Stimulated activated CD4-positive, alpha-beta T cell treated with anti-CD3 and anti-CD28 coated beads, Interleukin-4, amount 100 ng/mL, for 24 hours (primary cell): ENCODE measurements around the gene NSFL1C.
A peak's percentile ranks its signal among the peaks of the same experiment; 100 is the strongest.

Experiments
- DNase-seq: peaks from one replicate; pipeline ENCODE4 v3.0.0-alpha.2; 2020

Gene NSFL1C

DNA sequence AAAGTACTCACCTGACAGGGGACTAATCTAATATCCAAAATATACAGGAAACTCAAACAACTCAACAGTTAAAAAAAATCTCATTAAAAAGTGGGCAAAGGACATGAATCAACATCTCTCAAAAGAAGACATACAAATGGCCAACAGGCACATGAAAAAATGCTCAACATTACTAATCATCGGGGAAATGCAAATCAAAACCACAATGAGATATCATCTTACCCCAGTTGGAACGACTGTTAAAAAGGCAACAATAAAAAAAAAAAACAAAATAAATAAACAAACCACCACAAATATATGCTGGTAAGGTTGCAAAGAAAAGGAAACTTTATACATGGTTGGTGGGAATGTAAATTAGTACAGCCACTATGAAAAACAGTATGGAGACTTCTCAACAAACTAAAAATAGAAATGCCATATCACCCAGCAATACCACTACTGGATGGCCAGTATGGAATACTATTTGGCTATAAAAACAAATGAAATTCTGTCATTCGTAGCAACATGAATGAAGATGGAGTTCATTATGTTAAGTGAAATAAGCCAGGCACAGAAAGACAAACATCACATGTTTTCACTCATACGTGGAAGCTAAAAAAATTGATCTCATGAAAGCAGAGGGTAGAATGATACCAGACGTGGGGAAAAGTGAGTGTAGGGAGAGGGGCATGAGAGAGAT lies 17.9 kb upstream of the NSFL1C start:
- no peak for DNase-seq

DNA sequence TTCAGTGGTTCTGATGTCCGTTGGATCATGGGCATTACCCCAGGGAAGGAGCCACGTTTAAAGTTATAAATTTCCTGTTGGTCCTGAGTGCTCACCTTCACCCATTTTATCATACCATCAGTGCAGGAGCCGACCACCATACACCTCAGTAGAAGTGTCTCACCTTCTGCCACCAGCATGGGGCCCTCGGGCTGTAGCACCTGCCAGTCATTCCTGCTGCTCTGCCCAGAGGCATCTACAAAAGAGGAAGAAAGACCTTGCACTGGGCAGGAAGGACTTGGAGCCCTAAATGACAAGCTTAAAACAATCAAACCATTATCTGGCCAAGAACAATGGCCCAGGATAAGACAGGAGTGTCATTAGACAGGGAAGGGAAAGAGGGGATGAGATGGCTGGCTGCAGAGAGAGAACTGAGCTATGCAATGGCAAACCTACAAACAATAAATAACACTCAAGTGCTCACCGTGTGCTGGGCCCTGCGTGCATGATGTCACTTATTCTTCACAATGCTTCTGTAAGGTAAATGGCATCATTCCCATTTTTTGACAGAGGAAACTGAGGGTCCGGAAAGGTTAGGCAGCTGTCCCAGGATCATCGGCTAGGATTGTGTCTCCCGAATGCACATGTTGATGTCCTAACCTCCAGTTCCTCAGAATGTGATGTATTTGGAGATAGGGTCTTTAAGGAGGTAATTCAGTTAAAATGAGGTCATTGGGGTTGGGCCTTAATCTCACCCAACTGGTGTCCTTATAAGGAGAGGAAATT lies 13.4 kb upstream of the NSFL1C start:
- DNase-seq: no peak

DNA sequence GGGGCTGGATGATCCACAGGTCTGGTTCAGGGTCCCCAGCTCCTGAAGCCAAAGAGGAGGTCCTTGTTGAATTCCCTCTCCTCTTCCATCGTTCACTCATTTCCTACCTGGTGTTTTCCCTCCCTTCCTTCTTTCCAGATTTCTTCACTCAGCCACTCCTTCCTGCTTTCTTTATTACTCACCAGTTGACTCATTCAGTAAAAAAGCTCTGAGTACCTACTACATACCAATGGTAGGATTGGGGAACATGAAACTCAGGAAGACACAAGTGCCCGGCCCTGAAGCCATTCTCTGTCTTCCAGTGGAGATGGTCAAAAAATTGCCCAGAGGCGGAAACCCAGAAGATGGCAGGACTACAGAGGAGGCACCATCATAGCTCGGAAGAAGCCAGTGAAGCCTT lies 11.9 kb upstream of the NSFL1C start:
- DNase-seq: no peak

DNA sequence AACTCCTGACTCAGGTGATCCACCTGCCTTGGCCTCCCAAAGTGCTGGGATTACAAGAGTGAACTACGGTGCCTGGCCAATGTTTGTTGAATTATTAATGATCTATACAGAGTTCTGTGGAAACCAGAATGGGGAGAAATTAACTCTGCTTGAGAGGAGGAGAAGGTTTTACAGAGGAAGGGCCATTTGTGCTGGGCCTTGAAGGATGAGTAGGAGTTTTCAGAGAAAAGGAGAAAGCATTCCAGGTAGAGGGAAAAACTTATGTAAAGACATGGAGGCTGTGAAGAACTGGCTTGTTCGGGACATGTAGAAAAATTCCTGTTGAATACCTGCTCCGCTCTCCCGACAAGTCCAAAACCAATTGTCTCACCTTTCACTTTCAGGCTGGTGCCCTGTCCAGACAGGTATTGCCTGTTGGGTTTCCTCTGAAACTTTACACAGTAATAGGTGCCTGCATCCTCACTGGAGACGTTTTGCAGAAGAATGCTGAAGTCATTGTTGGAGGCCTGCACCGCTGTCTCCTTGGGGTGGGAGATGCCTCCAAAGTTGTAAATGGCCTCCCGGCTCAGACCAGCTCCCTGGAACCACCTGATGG lies 11.3 kb upstream of the NSFL1C start:
- no peak for DNase-seq

DNA sequence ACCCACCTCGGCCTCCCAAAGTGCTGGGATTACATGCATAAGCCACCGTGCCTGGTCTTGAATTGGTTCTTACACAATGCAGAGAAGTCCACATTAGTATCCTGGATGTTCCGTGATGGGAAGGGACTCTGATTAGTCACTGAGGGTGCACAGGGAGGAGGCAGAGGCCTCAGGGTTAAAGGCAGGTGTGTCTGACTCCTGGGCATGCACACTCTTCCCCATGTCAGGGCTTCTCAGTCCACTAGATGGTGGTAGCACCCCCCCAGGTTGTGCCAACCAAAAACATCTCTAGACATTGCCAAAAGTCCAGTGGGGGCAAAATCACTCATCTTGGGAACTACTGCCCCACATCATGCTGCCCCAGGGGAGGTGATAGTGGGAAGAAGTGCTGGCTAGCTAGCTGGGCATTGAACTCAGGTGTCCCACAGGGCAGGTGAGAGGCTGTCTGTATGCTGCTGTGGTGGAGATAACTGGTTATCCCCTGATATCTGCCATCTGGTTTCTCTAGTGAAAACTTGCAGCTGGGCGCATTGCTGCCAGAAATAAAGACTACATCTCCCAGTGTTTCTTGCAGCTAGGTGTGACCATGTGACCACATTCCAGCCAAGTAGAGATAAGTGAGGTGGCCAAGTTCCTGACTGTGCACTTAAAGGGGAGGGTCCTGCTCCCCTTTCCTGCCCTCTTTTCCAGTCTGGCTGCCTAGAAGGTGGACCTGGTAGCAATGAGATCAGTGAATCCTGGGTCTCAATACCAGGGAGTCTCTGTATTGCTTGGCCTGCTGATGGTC lies 8.4 kb upstream of the NSFL1C start:
- DNase-seq: no peak

DNA sequence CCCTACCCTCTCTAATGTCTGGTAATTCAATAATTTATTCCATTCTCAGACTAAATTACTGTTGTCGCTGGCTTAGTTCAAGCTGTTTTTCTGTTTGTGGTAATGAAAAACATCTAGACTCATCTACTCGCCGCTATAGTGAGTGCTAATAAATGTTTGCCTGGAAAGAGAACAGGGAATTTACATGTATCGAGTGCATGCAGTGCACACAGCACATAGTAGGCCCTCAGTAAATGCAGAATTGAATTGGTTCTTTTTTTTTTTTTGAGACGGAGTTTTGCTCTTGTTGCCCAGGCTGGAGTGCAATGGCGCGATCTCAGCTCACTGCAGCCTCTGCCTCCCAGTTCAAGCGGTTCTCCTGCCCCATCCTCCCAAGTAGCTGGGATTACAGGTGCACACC lies 7.7 kb upstream of the NSFL1C start:
- DNase-seq: no peak

DNA sequence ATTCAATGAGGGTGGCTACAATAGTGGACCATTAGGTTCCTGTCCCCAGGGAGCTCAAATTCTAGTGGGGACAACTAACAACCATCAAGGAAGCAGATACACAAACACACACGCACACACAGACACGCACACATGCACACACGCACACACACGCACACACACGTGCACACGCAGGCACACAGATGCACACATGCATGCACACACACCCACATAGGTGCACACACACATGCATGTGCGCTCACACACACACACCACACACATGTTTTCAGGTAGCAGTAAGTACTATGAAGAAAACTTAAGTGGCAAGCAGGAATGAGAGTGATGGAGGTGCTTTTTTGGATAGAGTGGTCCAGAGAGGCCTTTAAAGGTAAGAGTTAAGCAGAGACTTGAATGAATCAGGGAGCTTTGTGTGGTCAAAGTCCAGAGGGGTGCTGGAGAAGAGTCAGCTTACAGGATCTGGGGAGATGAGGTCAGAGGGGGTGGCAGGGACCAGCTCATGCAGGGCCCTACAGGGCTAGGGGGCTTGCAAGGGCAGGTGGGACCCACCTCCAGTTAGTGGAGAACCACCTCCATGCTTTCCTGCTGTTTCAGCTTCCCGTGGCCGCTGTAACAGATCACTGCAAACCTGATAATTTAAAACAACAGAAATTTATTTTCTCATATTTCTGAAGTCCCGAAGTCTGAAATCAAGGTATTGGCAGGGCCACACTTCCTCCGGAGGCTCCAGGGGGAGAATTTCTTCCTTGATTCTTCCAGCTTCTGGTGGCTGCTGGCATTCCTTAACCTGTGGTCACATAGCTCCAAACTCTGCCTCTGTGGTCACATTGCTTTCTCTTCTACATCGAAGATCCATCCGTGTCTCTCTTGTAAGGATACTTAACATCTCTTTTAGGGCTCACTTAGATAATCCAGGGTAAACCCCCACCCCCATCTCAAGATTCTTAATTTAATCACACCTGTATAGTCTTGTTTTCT lies 6.9 kb upstream of the NSFL1C start:
- no peak for DNase-seq

DNA sequence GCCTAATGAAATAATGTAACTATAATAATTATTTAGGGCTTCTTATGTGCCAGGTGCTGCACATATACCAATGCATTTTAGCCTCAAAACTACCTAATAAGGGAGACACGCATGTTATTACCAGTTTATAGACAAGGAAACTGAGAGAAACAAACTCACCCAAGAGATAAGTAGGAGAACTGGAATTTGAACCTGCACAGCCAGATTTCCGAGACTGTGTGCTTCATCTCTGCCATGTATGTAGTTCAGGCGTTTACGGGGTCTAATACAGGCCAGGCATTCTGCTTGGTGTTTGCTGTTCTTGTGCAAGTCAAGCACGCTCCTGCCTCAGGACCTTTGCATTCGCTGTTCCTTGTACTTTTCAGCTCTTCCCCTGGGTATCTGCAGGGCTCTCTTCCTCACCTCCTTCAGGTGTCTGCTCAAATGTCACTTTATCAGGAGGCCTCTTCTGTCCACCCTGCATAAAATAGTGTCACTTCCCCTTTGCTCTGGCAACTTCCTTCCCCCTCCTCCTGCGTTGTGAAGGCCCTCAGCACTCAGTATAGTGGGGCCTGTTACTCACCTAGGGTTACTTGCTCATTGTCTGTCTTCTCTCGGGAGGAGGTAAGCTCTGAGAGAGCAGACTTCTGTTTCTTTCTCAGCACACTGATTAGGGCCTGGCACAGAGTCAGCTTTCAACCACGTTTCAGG lies 6.1 kb upstream of the NSFL1C start:
- DNase-seq: no peak

DNA sequence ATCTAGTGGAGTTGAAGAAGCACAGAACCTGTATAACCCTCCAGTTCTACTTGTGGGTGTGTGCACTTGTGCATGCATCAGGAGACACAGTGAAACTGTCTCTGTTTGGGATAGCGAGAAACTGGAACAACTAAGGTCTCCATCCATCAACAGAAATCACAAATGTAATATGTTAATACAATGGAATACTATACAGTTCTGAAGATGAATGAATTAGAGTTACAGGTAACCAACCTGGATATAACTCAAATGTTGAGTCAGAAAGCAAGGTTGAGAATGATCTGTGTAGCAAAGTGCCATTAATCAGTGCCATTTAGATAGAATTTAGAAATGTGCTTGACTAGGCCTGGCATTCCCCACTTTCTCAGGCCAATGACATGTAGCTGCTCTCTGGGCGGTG lies 4.6 kb upstream of the NSFL1C start:
- DNase-seq: no peak

DNA sequence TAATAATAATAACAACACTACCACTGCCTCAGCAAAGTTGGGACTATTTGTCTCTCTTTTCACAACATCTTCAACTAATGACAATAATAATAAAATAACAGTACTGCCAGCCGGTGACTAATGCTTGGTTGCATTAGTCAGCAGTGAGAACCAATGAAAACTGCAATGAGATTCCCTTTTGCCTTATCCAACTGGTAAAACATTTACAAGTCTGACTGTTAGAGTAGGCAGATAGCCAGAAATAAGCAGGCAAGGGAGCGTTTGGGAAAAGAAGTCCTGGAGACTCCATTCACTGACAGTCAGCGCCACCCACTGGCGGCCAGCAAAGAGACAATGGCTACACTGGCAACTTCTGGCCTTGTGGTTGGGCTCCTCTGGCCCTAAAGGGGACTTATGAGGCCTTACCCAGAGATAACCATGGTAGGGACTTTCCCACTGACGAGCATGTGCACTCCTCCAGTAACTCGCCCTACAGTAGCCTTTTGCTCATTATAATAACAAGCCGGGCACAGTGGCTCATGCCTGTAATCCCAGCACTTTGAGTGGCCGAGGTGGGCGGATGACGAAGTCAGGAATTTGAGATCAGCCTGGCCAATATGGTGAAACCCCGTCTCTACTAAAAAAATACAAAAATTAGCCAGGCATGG lies 3.4 kb upstream of the NSFL1C start:
- peak; percentile 13 for DNase-seq

DNA sequence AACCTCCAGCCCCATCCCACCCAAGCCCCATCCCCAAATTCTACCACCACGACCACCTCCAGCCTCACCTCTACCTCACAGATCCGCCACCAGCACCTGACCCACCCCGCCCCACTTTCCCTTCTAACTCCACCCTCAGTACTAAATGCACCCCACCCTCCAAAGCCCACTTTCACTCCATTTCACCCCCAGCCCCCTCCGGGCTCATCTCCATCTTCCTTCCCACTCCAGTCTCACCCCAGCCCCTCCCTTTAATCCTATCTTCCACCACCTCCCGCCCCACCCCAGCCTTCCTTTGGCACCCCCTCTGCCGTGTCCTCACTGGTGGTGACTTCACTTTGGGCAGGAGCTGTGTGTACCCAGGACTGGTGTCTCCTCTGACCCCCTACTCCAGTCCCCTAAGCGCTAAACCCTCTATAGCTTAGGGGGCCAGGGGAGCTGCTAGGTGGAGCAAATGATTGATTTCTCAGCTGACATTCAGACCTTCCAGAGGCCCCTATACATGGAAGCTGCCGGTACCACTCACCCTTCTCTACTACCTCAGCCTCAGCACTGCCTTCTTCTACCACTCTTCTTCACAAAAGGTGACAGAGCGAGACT lies 2.8 kb upstream of the NSFL1C start:
- no peak for DNase-seq

DNA sequence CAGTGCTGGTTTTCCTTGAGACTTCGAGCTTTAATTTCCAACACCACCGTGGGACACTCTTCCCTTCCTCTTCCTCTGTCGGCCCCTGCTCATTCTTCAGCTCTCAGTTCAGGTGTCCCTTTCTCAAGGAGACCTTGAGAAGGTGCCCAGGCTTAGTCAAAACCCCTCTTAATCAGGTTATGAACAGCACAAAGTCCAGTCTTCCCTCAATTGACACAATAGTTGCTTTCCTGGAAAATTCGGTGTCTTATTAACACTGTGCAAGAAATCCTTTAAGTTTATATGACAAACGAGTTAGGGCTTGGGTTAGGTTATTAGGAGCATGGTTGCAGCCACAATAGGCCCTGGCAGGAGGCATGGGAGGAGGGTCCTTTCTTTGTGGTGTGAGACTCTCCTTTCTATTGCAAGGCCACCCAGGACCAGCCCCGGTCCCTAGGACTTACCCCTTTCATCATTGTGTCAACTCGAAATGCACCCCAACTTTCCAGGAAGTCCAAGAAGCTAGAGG lies 1.5 kb upstream of the NSFL1C start:
- no peak for DNase-seq

DNA sequence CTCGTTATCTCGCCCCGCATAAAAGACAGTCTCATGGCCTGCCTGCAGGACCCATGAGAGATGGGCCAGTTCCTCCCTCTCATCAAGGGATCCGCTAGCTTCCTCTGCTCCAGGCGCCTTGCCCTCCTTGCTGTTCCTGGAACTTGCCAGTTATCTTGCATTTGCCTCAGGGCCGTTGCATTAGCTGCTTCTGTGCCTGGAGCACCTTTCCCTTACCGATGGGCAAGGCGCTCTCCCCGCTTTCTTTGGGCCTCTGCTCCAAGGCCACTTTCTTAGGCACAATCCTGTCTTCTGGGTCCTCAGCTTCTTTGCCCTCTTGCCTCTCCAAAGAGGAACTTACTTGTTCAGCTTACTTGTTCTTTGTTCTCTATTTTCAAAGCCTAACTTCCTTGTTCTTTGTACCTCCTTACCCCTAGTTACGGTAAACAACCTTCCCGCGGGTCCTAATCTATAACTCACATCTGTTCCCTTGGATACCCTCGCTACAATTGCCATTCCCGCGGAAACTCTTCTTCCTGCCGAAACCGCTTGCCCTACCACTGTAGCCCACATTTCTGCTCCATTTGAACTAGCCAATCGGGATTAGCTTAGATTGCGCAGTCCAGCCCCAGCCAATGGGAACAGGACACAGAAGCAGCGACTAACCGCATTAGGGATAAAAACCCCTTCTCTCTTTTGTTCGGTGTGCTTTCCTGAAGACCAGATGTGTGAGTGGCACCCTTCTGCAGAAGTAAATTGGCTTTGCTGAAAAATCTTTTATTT lies 887 bp upstream of the NSFL1C start:
- no peak for DNase-seq

DNA sequence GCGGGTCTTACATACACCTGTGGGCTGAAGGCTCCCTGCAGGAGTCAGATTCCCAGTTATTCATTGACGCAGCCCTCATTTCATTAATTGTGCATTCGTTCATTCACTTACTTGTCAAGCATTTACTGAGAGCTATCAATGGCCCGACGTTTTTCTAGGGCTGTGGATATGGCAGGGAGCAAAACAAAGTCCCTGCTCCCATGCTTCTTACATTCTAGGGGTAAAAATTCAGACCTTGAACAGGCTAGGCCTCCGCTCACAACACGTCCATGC lies 369 bp upstream of the NSFL1C start:
- no peak for DNase-seq

DNA sequence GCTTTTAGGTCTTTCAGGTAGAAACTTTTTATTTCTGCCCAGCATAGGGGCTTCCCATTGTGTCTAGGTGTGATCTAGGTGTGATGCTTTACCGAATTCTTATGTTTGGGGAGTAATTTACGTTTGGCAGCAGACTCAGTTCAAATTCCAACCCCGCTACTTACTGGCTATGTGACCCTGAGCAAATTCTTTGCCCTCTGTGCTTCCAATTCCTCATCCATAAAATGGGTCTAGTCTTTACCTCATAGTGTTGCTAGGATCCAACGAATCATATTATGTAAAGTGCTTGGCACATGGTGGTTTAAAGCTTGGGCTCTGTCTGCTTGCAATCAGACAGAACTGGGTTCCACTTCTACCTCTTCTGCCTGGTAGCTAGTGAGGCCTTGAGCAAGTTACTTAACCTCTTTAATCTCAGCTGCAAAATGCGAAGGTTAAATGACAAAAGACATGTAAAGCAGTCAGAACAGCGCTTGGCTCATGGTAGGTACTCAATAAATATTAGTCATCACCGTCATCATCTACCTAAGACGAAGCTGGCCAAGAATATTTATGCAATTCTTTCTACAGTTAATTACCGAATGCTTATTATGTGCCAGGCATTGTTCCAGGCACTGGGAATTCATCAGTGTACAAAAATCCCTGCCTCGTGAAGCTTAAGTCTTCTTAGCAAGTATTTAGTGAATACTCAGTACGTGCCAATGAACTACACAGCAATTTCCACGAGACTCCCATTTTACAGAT lies 1.0 kb downstream of the NSFL1C start:
- DNase-seq: no peak

DNA sequence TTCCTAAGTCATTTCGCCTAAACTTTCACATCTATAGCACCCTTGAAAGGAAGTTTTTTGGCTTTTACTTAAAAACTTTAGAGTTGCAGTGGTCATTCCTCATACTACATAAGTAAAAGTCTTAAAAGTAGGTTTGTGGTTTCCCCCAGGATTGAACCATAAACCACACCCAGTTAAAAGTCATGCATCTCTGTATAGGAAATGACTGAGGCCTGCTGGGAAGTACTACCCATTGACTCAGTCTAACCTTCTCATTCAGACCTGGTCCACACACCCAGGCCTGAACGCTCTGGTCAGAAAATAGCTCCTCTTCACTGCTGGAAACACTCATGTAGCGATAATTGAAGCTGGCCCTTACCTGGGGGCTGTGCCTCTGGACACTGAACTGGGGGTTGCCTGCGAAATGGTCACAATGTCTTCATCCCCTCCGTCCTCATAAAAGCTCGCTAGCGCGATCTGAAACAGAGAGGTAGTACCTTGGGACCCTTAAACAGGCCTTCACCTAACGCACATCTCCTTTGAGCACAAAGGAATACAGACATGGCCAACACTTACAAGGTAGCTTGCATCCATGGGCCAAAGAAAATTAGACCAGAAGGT lies 2.6 kb downstream of the NSFL1C start:
- no peak for DNase-seq

DNA sequence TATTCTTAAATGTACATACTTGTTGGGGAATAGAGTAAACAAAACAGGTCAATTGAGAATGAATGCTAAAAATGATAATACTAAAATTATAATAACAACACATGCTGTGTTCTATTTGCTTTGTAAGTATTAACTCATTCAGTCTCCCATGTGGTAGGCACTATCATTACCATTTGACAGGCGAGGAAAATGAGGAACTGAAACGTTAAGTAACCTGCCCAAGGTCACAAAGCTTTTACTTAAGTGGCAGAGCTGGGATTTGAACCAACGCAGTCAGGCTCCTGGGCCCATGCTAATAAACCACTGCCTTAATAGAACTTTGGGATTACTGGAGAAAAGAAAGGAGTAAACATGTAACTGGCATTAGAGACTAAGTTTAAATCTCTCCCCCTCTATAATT lies 3.8 kb downstream of the NSFL1C start:
- no peak for DNase-seq

DNA sequence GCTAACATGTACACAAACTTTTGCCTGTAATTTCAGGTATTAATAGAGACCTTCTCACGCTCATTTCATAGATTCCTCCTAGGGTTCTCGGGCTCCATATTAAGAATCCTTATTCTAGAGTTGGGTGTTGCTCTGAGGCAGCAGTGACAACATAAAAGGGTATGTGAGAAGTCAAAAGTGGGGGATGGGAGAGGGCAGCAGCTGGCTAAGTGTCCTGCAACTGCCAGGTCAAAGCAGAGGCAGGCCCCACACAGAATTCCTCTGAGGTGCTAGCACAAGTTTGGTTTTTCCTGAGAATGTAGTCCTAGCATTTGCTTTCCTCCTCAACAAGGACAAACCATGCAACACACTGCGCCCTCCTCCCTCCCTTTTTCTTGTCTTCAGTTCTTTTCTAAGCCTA lies 4.6 kb downstream of the NSFL1C start:
- no peak for DNase-seq

DNA sequence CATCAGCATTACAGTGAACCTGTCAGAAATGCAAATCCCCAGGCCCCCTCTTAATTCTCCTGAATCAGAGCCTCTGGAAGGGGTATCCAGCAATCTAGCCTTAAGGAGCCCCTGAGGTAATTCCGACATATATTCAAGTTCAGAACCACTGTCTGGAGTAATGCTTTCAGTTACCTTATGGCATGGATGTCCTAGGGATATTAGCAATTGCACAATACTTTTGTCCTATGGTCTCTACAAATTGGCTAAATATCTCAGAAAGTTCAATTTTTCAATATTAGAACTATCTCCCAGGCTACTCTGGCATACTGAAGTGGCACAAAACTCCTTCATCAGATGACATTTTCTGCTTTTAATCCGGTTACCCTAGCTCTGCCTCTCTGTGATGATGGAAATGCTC lies 6.4 kb downstream of the NSFL1C start:
- no peak for DNase-seq
